Chondrocyte (in vitro differentiated cells): ENCODE results near the gene TCN1. TPM values are rescaled to one million over a fixed set of nuclear protein-coding genes. Genes with fewer than 3 reads are reported as not detected.
A peak's percentile ranks its signal among the peaks of the same experiment; 100 is the strongest.

Experiments
- DNase-seq: peaks from one replicate; pipeline ENCODE4 v3.0.0; 2021; ENCODE audit warnings: mixed read lengths, low spot score
- H3K27ac Mint-ChIP-seq: one replicate; pipeline ENCODE4 v1.8.0; 2021; ENCODE audit warnings: mild to moderate bottlenecking, moderate library complexity, mixed read lengths; ENCODE audit not compliant: unreplicated experiment
- H3K27me3 Mint-ChIP-seq: 2 replicates; pipeline ENCODE4 v1.8.0; 2021; ENCODE audit warnings: low read depth, mixed read lengths
- H3K36me3 Mint-ChIP-seq: 2 replicates; pipeline ENCODE4 v1.8.0; 2021; ENCODE audit warnings: low read depth, mixed read lengths
- H3K4me1 Mint-ChIP-seq: 2 replicates; pipeline ENCODE4 v1.8.0; 2021; ENCODE audit warnings: low read depth, mild to moderate bottlenecking, mixed read lengths
- H3K4me3 Mint-ChIP-seq: one replicate; pipeline ENCODE4 v1.8.0; 2021; ENCODE audit warnings: mild to moderate bottlenecking, moderate library complexity, mixed read lengths; ENCODE audit not compliant: unreplicated experiment
- H3K9me3 Mint-ChIP-seq: 2 replicates; pipeline ENCODE4 v1.8.0; 2021; ENCODE audit warnings: low read depth, mixed read lengths
- total RNA-seq: library from RNA; stranded (reverse); gene quantifications from 3 replicates; pipeline ENCODE4 v1.2.1, GENCODE V29; 2021
- TF ChIP-seq, protein P1 (sequence below): fragments of 200-600 bp; sonication (generic); IDR thresholded peaks from 2 replicates; pipeline ENCODE4 v1.5.0; 2021; ENCODE audit warnings: antibody characterized with exemption, mild to moderate bottlenecking, moderate library complexity

Gene TCN1
- total RNA-seq, 1 donor from 2014 or later: not detected

DNA sequence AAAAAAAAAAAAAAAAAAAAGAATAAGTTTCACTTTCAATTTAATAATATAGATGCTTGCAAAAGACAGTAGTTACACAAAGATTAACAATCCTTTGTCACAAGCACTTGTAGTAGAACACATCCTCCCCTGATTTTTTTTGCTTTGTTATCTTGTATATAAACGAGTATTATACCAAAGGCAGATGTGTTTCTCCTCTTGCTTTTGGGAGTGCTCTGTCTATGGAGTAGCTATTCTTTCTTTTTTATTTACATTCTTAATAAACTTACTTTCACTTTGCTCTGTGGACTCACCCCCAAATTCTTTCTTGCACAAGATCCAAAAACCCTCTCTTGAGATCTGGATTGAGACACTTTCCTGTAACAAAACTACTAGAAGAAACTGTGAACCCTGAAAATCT is 52.3 kb downstream of the TCN1 start:
- no peaks in the 10 kb centered on the region for H3K9me3 Mint-ChIP-seq
- H3K4me3 Mint-ChIP-seq: no peak overlapping the region
- H3K4me1 Mint-ChIP-seq: peaks cover 16% of the 10 kb centered on the region
- H3K36me3 Mint-ChIP-seq: no peaks in the 10 kb centered on the region
- no peak for DNase-seq
- no peak overlapping the region for H3K27ac Mint-ChIP-seq
- peaks cover 17% of the 10 kb centered on the region for H3K27me3 Mint-ChIP-seq
- TF ChIP-seq, protein P1, sequence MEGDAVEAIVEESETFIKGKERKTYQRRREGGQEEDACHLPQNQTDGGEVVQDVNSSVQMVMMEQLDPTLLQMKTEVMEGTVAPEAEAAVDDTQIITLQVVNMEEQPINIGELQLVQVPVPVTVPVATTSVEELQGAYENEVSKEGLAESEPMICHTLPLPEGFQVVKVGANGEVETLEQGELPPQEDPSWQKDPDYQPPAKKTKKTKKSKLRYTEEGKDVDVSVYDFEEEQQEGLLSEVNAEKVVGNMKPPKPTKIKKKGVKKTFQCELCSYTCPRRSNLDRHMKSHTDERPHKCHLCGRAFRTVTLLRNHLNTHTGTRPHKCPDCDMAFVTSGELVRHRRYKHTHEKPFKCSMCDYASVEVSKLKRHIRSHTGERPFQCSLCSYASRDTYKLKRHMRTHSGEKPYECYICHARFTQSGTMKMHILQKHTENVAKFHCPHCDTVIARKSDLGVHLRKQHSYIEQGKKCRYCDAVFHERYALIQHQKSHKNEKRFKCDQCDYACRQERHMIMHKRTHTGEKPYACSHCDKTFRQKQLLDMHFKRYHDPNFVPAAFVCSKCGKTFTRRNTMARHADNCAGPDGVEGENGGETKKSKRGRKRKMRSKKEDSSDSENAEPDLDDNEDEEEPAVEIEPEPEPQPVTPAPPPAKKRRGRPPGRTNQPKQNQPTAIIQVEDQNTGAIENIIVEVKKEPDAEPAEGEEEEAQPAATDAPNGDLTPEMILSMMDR: no peak

DNA sequence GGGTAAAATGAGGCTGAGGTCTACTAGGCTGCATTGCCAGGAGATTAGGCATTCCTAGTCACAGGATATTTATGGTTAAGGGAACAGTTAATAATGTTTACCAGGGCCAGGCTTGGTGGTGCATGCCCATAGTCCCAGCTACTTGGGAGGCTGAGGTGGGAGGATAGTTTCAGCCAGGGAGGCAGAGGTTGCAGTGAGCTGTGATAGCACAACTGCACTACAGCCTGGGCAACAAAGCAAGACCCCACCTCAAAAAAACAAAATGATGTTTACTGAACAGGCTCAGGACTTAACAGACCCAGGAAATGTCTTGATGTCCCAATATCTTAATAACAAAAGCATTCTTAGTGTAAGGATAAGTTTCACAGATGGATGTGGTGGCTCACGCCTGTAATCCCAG is 52.9 kb downstream of the TCN1 start:
- Mint-ChIP-seq H3K9me3 (no peaks in the 10 kb centered on the region), H3K36me3 (no peaks in the 10 kb centered on the region), H3K4me1 (peaks cover 16% of the 10 kb centered on the region), H3K27me3 (peaks cover 16% of the 10 kb centered on the region), H3K27ac (no peak overlapping the region), H3K4me3 (no peak overlapping the region)
- DNase-seq: no peak
- TF ChIP-seq, protein P1: no peak

DNA sequence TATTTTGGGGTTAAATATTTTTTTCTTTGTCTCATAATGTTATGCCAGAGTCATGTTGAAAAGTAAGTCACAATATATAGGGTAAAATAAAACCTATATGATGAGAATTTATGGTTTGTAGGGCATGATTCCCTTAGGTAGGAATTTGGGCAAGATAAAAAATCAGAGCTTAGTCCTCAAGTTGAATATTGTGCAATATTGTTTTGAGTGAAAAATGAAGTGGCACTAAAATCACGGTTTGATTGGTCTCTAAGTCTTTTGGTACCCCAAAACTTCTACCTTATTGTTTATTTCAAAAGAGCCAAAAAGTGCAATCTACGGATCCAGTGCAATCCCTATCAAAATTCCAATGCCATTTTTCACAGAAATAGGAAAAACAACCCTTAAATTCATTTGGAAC is 54.1 kb downstream of the TCN1 start:
- no peak for DNase-seq
- H3K4me3 Mint-ChIP-seq: no peak overlapping the region
- H3K9me3 Mint-ChIP-seq: no peaks in the 10 kb centered on the region
- no peak overlapping the region for H3K27ac Mint-ChIP-seq
- H3K36me3 Mint-ChIP-seq: peaks cover 2% of the 10 kb centered on the region
- TF ChIP-seq, protein P1: no peak
- H3K4me1 Mint-ChIP-seq: peaks cover 16% of the 10 kb centered on the region
- H3K27me3 Mint-ChIP-seq: peaks cover 16% of the 10 kb centered on the region

DNA sequence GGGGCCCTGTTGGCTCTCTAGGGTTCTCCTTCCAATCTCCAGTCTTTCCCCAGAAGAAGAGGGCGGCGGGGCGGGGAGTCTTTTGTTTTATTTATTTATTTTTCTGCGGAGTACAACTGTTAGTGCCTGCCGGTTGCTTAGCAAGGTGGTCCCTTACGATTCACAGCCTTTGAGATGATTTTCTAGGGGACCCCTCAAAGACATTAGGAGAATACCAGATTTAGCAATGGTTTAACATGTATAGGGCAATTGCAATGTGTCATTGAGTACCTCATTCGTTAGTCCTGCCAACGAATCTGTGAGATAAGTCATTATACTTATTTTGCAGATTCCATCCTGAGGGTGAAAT is 55.4 kb downstream of the TCN1 start:
- Mint-ChIP-seq H3K27ac (peak overlapping the region; percentile 80), H3K4me3 (peak overlapping the region; percentile 89), H3K36me3 (peaks cover 8% of the 10 kb centered on the region), H3K4me1 (peaks cover 16% of the 10 kb centered on the region), H3K9me3 (no peaks in the 10 kb centered on the region), H3K27me3 (peaks cover 10% of the 10 kb centered on the region)
- TF ChIP-seq, protein P1: no peak
- no peak for DNase-seq

DNA sequence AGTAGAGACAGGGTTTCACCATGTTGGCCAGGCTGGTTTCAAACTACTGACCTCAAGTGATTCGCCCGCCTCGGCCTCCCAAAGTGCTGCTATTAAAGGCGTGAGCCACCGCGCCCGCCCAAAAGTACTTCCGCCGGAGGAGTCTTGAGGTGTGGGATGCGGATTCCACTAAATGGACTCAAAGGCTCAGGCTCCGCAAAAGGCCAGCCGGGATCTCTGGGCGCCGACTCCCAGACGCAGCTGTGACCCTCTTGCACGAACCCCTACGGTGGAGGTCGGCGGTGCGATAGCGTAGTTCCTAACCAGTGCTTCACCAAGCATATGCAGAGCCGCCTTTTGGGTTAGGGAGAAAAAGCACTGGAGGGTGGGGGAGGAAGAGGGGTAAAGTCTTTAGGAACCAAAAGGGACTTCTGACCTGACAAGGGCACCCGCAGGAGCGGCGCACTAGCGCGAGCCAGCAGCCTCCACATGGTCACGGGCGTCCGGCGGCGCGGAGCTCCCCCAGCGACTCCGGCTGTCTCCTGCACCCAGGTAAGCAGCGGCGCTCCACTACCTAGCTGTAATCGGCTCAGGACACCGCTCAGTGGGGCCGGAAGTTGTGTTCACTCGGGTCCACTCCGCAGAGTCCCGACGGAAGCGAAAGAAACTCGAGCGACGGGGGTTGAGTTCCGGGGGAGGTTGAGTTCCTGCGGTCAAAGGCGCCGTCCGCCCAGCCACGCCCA is 55.9 kb downstream of the TCN1 start, which contains the start of gene MRPL16:
TSS of gene MRPL16 (minus strand) at position 590 of the 722 bp plus-strand sequence. CDS start at position 470, 120 bp downstream.
- peak within 1 kb of the TSS; percentile 80 for H3K27ac Mint-ChIP-seq
- H3K36me3 Mint-ChIP-seq: peaks cover 8% of the 10 kb centered on the region
- peaks cover 10% of the 10 kb centered on the region for H3K27me3 Mint-ChIP-seq
- peaks cover 16% of the 10 kb centered on the region for H3K4me1 Mint-ChIP-seq
- H3K4me3 Mint-ChIP-seq: peak within 1 kb of the TSS; percentile 89
- TF ChIP-seq, protein P1: peak; percentile 42
- DNase-seq: peak; percentile 94
- H3K9me3 Mint-ChIP-seq: no peaks in the 10 kb centered on the region
